OCI-LY7 (cell line): ENCODE results near the gene MC3R. TPM values are rescaled to one million over a fixed set of nuclear protein-coding genes. Genes with fewer than 3 reads are reported as not detected.

Experiments
- BruUV-seq: library from RNA; stranded (reverse); fragments of 400-500 nt; replicated peaks from 2 replicates; lab custom pipeline; 2021; lab: Mats Ljungman, UMichigan
- CTCF ChIA-PET: fragments of 300-600 bp; sonication (Branson Sonifier 250); formaldehyde crosslinking; loops from one replicate; lab custom pipeline; 2022; ENCODE audit warnings: antibody characterized with exemption; ENCODE audit not compliant: unreplicated experiment; lab: Charles Lee
- POLR2A ChIA-PET: fragments of 300-600 bp; sonication (Branson Sonifier 250); formaldehyde crosslinking; loops from one replicate; lab custom pipeline; 2022; ENCODE audit warnings: antibody characterized with exemption; lab: Charles Lee
- DNase-seq: peaks from one replicate; pipeline ENCODE4 v3.0.0-alpha.2; 2015; ENCODE audit warnings: low spot score
- H2AFZ ChIP-seq: fragments of 200-600 bp; sonication (generic), shearing (Covaris generic); 2 replicates; pipeline ENCODE4 v1.6.1; 2014; ENCODE audit warnings: mild to moderate bottlenecking, antibody characterized with exemption, low read length, moderate library complexity
- H3K27ac ChIP-seq: fragments of 200-600 bp; sonication (generic); 2 replicates; pipeline ENCODE4 v1.5.1; 2014; ENCODE audit warnings: mixed run types, low read depth, mild to moderate bottlenecking, moderate library complexity, low read length, inconsistent platforms; ENCODE audit not compliant: poor library complexity, severe bottlenecking
- H3K36me3 ChIP-seq: fragments of 200-600 bp; sonication (generic); 2 replicates; pipeline ENCODE4 v1.6.1; 2014; ENCODE audit warnings: mild to moderate bottlenecking, antibody characterized with exemption, low read length, moderate library complexity, mixed read lengths; ENCODE audit not compliant: insufficient read depth
- H3K4me1 ChIP-seq: fragments of 200-600 bp; sonication (generic); 2 replicates; pipeline ENCODE4 v1.5.1; 2014; ENCODE audit warnings: mild to moderate bottlenecking, low read length; ENCODE audit not compliant: insufficient read depth, poor library complexity, severe bottlenecking
- H3K4me2 ChIP-seq: fragments of 200-600 bp; sonication (generic); 2 replicates; pipeline ENCODE4 v1.6.1; 2014; ENCODE audit warnings: mild to moderate bottlenecking, low read length
- H3K4me3 ChIP-seq: fragments of 200-600 bp; sonication (generic); 2 replicates; pipeline ENCODE4 v1.5.1; 2014; ENCODE audit warnings: mild to moderate bottlenecking, low read depth, low read length; ENCODE audit not compliant: poor library complexity, severe bottlenecking
- H3K79me2 ChIP-seq: fragments of 200-600 bp; sonication (generic); 2 replicates; pipeline ENCODE4 v1.6.1; 2016; ENCODE audit warnings: low read depth, mild to moderate bottlenecking, low read length, moderate library complexity, mixed read lengths; ENCODE audit not compliant: insufficient read depth
- H3K9me2 ChIP-seq: fragments of 200-600 bp; sonication (generic); 2 replicates; pipeline ENCODE4 v1.6.1; 2016; ENCODE audit warnings: mild to moderate bottlenecking, low read length, mixed read lengths; ENCODE audit not compliant: insufficient read depth
- H3K9me3 ChIP-seq: fragments of 200-600 bp; sonication (generic); 2 replicates; pipeline ENCODE4 v1.6.1; 2014; ENCODE audit warnings: mild to moderate bottlenecking, mixed run types, low read length, mixed read lengths
- H4K20me1 ChIP-seq: fragments of 200-600 bp; sonication (generic); 2 replicates; pipeline ENCODE4 v1.6.1; 2014; ENCODE audit warnings: mild to moderate bottlenecking, antibody characterized with exemption, low read length, moderate library complexity, mixed read lengths; ENCODE audit not compliant: insufficient read depth
- CTCF ChIP-seq: fragments of 200-600 bp; sonication (generic); conservative IDR thresholded peaks from 2 replicates; pipeline ENCODE4 v1.5.1; 2014; ENCODE audit warnings: mild to moderate bottlenecking, antibody characterized with exemption, low read length, moderate library complexity, mixed read lengths
- EZH2phosphoT487 ChIP-seq: fragments of 200-600 bp; sonication (generic); IDR thresholded peaks from 2 replicates; pipeline ENCODE4 v1.6.1; 2018; ENCODE audit warnings: low read depth, borderline replicate concordance, mild to moderate bottlenecking, mixed run types, antibody characterized with exemption, low read length, moderate library complexity, mixed read lengths
- intact Hi-C: fragments of 100-400 bp; cut with micrococcal nuclease; formaldehyde crosslinking; loops from one replicate; pipeline ENCODE4 v1.10.0; 2022; ENCODE audit not compliant: unreplicated experiment
- total RNA-seq, 2 experiments: library from RNA; depleted of rRNA in 1 of 2; stranded (reverse); fragments of >200 nt in 1 of 2; shearing (Covaris generic) in 1 of 2; gene quantifications; 2 replicates each; pipeline ENCODE4 v1.2.3, GENCODE V29; 2014 to 2022

Gene MC3R
- total RNA-seq, 2 experiments from 2014 or later, result not detected

GRCh38 chr20:56249956-56250355, 1.4 kb downstream of the MC3R start:
- TF ChIP-seq EZH2phosphoT487, result no peak
- TF ChIP-seq CTCF, result no peak
- Histone ChIP-seq H3K79me2 (no peaks in the 10 kb centered on the region), H3K36me3 (no peaks in the 10 kb centered on the region), H3K27ac (no peak overlapping the region), H2AFZ (no peak overlapping the region), H3K9me3 (no peaks in the 10 kb centered on the region), H3K4me3 (no peak overlapping the region), H3K4me2 (no peak overlapping the region), H4K20me1 (no peaks in the 10 kb centered on the region), H3K9me2 (no peaks in the 10 kb centered on the region), H3K4me1 (no peaks in the 10 kb centered on the region)
- intact Hi-C loops, result loop anchor here (5.0 kb wide), 1 partner anchor 92 kb away; no protein-coding TSS in a partner anchor
- POLR2A ChIA-PET, result no interaction called here
- CTCF ChIA-PET, result no interaction called here
- DNase-seq, result no peak
- no TSS peak for BruUV-seq

- BruUV-seq, result no TSS peak
- no peak for DNase-seq
- Histone ChIP-seq H3K27ac (no peak overlapping the region), H4K20me1 (no peaks in the 10 kb centered on the region), H3K79me2 (no peaks in the 10 kb centered on the region), H2AFZ (no peak overlapping the region), H3K4me3 (no peak overlapping the region), H3K4me1 (no peaks in the 10 kb centered on the region), H3K36me3 (no peaks in the 10 kb centered on the region), H3K4me2 (no peak overlapping the region), H3K9me2 (no peaks in the 10 kb centered on the region), H3K9me3 (no peaks in the 10 kb centered on the region)
- intact Hi-C loops, result no loop called here
- no peak for TF ChIP-seq CTCF
- TF ChIP-seq EZH2phosphoT487, result no peak
- POLR2A ChIA-PET, result no interaction called here
- CTCF ChIA-PET, result no interaction called here
Measured at GRCh38 chr20:56257604-56258003, 9.1 kb downstream of the MC3R start.

GRCh38 chr20:56259948-56260347, 11.4 kb downstream of the MC3R start:
- DNase-seq, result no peak
- H3K9me2 ChIP-seq, result no peaks in the 10 kb centered on the region
- no peak for TF ChIP-seq EZH2phosphoT487
- H3K9me3 ChIP-seq, result no peaks in the 10 kb centered on the region
- CTCF ChIA-PET, result no interaction called here
- no peak overlapping the region for H3K4me2 ChIP-seq
- no peaks in the 10 kb centered on the region for H3K36me3 ChIP-seq
- H4K20me1 ChIP-seq, result no peaks in the 10 kb centered on the region
- H3K4me3 ChIP-seq, result no peak overlapping the region
- H3K79me2 ChIP-seq, result no peaks in the 10 kb centered on the region
- H3K4me1 ChIP-seq, result no peaks in the 10 kb centered on the region
- no peak overlapping the region for H3K27ac ChIP-seq
- intact Hi-C loops, result no loop called here
- no TSS peak for BruUV-seq
- no peak overlapping the region for H2AFZ ChIP-seq
- POLR2A ChIA-PET, result no interaction called here
